IMR-90 (cell line): Measurements from ENCODE around the gene SPAAR. TPM values are rescaled to one million over a fixed set of nuclear protein-coding genes. Genes with fewer than 3 reads are reported as not detected.

Experiments used
- ATAC-seq: fragments of 200-7000 bp; cut with Tn5 transposase; 2 replicates; pipeline ENCODE4 v1.9.1; 2020; ENCODE audit warnings: low read depth, mild to moderate bottlenecking, moderate library complexity
- BruUV-seq: library from RNA; stranded (reverse); fragments of 400-500 nt; replicated peaks from 2 replicates; lab custom pipeline; 2021; lab: Mats Ljungman, UMichigan
- CTCF ChIA-PET: fragments of 300-600 bp; formaldehyde crosslinking; extraction: SDS; loops from one replicate; lab custom pipeline; 2021; ENCODE audit warnings: antibody characterized with exemption; lab: Yijun Ruan, JAX
- POLR2A ChIA-PET: fragments of 300-600 bp; sonication (Branson Sonifier 250); formaldehyde crosslinking; loops from one replicate; lab custom pipeline; 2022; ENCODE audit warnings: antibody characterized with exemption; ENCODE audit not compliant: unreplicated experiment; lab: Charles Lee
- DNase-seq: peaks from one replicate; pipeline ENCODE4 v3.0.0; 2013
- H2AFZ ChIP-seq: replicated peaks from 2 replicates; pipeline ENCODE3; 2013; ENCODE audit warnings: low read length, mild to moderate bottlenecking; ENCODE audit not compliant: poor library complexity
- H2AK5ac ChIP-seq: 2 replicates; pipeline ENCODE4 v1.6.1; 2013; ENCODE audit warnings: low read depth, low read length, inconsistent platforms
- H2AK9ac ChIP-seq: replicated peaks from 2 replicates; pipeline ENCODE3; 2013; ENCODE audit warnings: mild to moderate bottlenecking, low read depth, low read length, moderate library complexity; ENCODE audit not compliant: poor library complexity
- H2BK120ac ChIP-seq: 2 replicates; pipeline ENCODE4 v1.6.1; 2013; ENCODE audit warnings: low read depth, low read length, inconsistent platforms
- H2BK15ac ChIP-seq: 3 replicates; pipeline ENCODE4 v1.6.1; 2013; ENCODE audit warnings: low read depth, low read length, inconsistent platforms
- H2BK20ac ChIP-seq: 2 replicates; pipeline ENCODE4 v1.6.1; 2013; ENCODE audit warnings: low read depth, mild to moderate bottlenecking, inconsistent platforms, low read length, moderate library complexity
- H2BK5ac ChIP-seq: 2 replicates; pipeline ENCODE4 v1.6.1; 2013; ENCODE audit warnings: mild to moderate bottlenecking, low read depth, low read length, inconsistent platforms; ENCODE audit not compliant: poor library complexity, severe bottlenecking
- H3K14ac ChIP-seq: replicated peaks from 2 replicates; pipeline ENCODE4 v1.6.1; 2013; ENCODE audit warnings: low read depth, low read length, inconsistent platforms
- H3K18ac ChIP-seq: 2 replicates; pipeline ENCODE4 v1.6.1; 2013; ENCODE audit warnings: low read depth, low read length, control low read depth
- H3K23ac ChIP-seq: 2 replicates; pipeline ENCODE4 v1.6.1; 2013; ENCODE audit warnings: low read depth, low read length, inconsistent platforms
- H3K27ac ChIP-seq: 2 replicates; pipeline ENCODE4 v1.5.1; 2013; ENCODE audit warnings: mild to moderate bottlenecking, control low read depth, low read length; ENCODE audit not compliant: insufficient read depth
- H3K27me3 ChIP-seq: 2 replicates; pipeline ENCODE4 v1.6.1; 2013; ENCODE audit warnings: low read length; ENCODE audit not compliant: control insufficient read depth, insufficient read depth
- H3K36me3 ChIP-seq: 2 replicates; pipeline ENCODE4 v1.6.1; 2013; ENCODE audit warnings: low read length, mixed read lengths; ENCODE audit not compliant: control insufficient read depth, insufficient read depth
- H3K4ac ChIP-seq: 2 replicates; pipeline ENCODE4 v1.6.1; 2013; ENCODE audit warnings: low read depth, low read length, inconsistent platforms
- H3K4me1 ChIP-seq: 2 replicates; pipeline ENCODE4 v1.6.1; 2013; ENCODE audit warnings: low read length, mixed read lengths; ENCODE audit not compliant: control insufficient read depth, insufficient read depth
- H3K4me2 ChIP-seq: 2 replicates; pipeline ENCODE4 v1.6.1; 2013; ENCODE audit warnings: low read depth, mild to moderate bottlenecking, control low read depth, low read length, moderate library complexity
- H3K4me3 ChIP-seq: 2 replicates; pipeline ENCODE4 v1.5.1; 2013; ENCODE audit warnings: low read depth, mild to moderate bottlenecking, control low read depth, low read length, moderate library complexity; ENCODE audit not compliant: insufficient read depth
- H3K56ac ChIP-seq: 2 replicates; pipeline ENCODE4 v1.6.1; 2013; ENCODE audit warnings: low read length, inconsistent platforms; ENCODE audit not compliant: insufficient read depth; ENCODE audit errors: extremely low read depth
- H3K79me1 ChIP-seq, 2 experiments: 2 replicates each; pipeline ENCODE4 v1.6.1; 2013; ENCODE audit warnings: low read length in 2 of 2, inconsistent platforms in 1 of 2, low read depth in 1 of 2
- H3K9ac ChIP-seq: 2 replicates; pipeline ENCODE4 v1.6.1; 2013; ENCODE audit warnings: low read depth, low read length, control low read depth
- H3K9me1 ChIP-seq: 2 replicates; pipeline ENCODE4 v1.6.1; 2013; ENCODE audit warnings: low read length, inconsistent platforms; ENCODE audit not compliant: insufficient read depth
- H3K9me3 ChIP-seq: 2 replicates; pipeline ENCODE4 v1.6.1; 2013; ENCODE audit warnings: low read length; ENCODE audit not compliant: control insufficient read depth, insufficient read depth
- H4K20me1 ChIP-seq: 2 replicates; pipeline ENCODE4 v1.6.1; 2013; ENCODE audit warnings: low read length, inconsistent platforms; ENCODE audit not compliant: insufficient read depth
- H4K5ac ChIP-seq: 2 replicates; pipeline ENCODE4 v1.6.1; 2013; ENCODE audit warnings: mild to moderate bottlenecking, low read depth, low read length, control low read depth
- H4K8ac ChIP-seq, 2 experiments: 2 replicates each; pipeline ENCODE4 v1.6.1; 2013; ENCODE audit warnings: low read depth in 2 of 2, low read length in 2 of 2, control low read depth in 1 of 2, inconsistent platforms in 1 of 2
- H4K91ac ChIP-seq: 2 replicates; pipeline ENCODE4 v1.6.1; 2013; ENCODE audit warnings: low read depth, low read length, inconsistent platforms; ENCODE audit not compliant: insufficient read depth
- CHD1 ChIP-seq: IDR thresholded peaks from 2 replicates; pipeline ENCODE4 v1.6.1; 2012; ENCODE audit warnings: low read depth, low read length, improper control_type of control experiment
- ELK1 ChIP-seq: fragments of 150-350 bp; IDR thresholded peaks from 2 replicates; pipeline ENCODE4 v1.6.1; 2016; ENCODE audit warnings: low read depth, mild to moderate bottlenecking, low read length, moderate library complexity, borderline replicate concordance
- FOS ChIP-seq: fragments of 150-350 bp; IDR thresholded peaks from 2 replicates; pipeline ENCODE4 v1.6.1; 2016; ENCODE audit warnings: low read depth, low read length
- MAFK ChIP-seq: IDR thresholded peaks from 2 replicates; pipeline ENCODE4 v1.6.1; 2012; ENCODE audit warnings: low read depth, low read length, improper control_type of control experiment
- MAZ ChIP-seq: IDR thresholded peaks from 2 replicates; pipeline ENCODE4 v1.6.1; 2012; ENCODE audit warnings: low read depth, mild to moderate bottlenecking, low read length, improper control_type of control experiment, moderate library complexity, borderline replicate concordance
- MXI1 ChIP-seq: IDR thresholded peaks from 2 replicates; pipeline ENCODE4 v1.6.1; 2012; ENCODE audit warnings: low read depth, mild to moderate bottlenecking, low read length, moderate library complexity, borderline replicate concordance
- NFE2L2 ChIP-seq: fragments of 150-350 bp; IDR thresholded peaks from 2 replicates; pipeline ENCODE4 v1.6.1; 2016; ENCODE audit warnings: low read depth, mild to moderate bottlenecking, low read length
- POLR2A ChIP-seq: IDR thresholded peaks from 2 replicates; pipeline ENCODE4 v1.6.1; 2012; ENCODE audit warnings: mild to moderate bottlenecking, low read depth, low read length
- RFX5 ChIP-seq: IDR thresholded peaks from 2 replicates; pipeline ENCODE4 v1.8.0; 2012; ENCODE audit warnings: low read depth, mild to moderate bottlenecking, low read length, moderate library complexity
- SMC3 ChIP-seq: fragments of 150-350 bp; IDR thresholded peaks from 2 replicates; pipeline ENCODE4 v1.6.1; 2016; ENCODE audit warnings: low read depth, mild to moderate bottlenecking, antibody characterized with exemption, low read length, moderate library complexity
- USF2 ChIP-seq: fragments of 150-350 bp; IDR thresholded peaks from 2 replicates; pipeline ENCODE4 v1.6.1; 2017; ENCODE audit warnings: mild to moderate bottlenecking, antibody characterized with exemption, low read length, low read depth
- WGBS, 2 experiments: methylation state at CpG; one replicate each; pipeline versions ENCODE4 v1.1.5 to v1.1.7; 2013; ENCODE audit warnings: missing lambda C conversion rate in 2 of 2; ENCODE audit not compliant: insufficient read length in 1 of 2; ENCODE audit errors: extremely low coverage in 2 of 2; 5-methylcytosine and 5-hydroxymethylcytosine counted together
- dilution Hi-C: fragments of 300-500 bp; cut with HindIII; formaldehyde crosslinking; loops from one replicate; pipeline ENCODE4 v1.14.3; 2018; ENCODE audit warnings: low sequenced_read_pairs; ENCODE audit not compliant: unreplicated experiment
- in situ Hi-C: fragments of 300-500 bp; cut with MboI; formaldehyde crosslinking; loops from 3 replicates; pipeline ENCODE4 v1.14.3; 2019; ENCODE audit warnings: low sequenced_read_pairs, inconsistent platforms, mixed read lengths
- intact Hi-C: fragments of 100-400 bp; cut with micrococcal nuclease; formaldehyde crosslinking; loops from 2 replicates; pipeline ENCODE4 v1.10.0; 2022
- polyA plus RNA-seq, 3 experiments: library from polyadenylated mRNA; depleted of rRNA; stranded (reverse); fragments of >200 nt; gene quantifications; 2 replicates each; pipeline ENCODE4 v1.2.3, GENCODE V29; 2012; ENCODE audit warnings: low replicate concordance in 1 of 3
- total RNA-seq: library from RNA; depleted of rRNA; stranded (reverse); fragments of >200 nt; gene quantifications from 2 replicates; pipeline ENCODE4 v1.2.3, GENCODE V29; 2012

The SPAAR gene
- total and polyA plus RNA-seq, 2 of the 4 experiments (the other 2 are of a cell fraction), result 0.18 to 0.32 TPM

GRCh38 chr9:35928591-35929452 is 19.5 kb downstream of the SPAAR start:
- H2BK15ac ChIP-seq, result peak overlapping the region; percentile 89; the same call in 2 of the 3 replicates
- no peak overlapping the region for H3K27ac ChIP-seq
- H4K8ac ChIP-seq, result peak overlapping the region; percentile 47 to 49; a peak in 2 of 4 replicates
- no TSS peak for BruUV-seq
- CTCF ChIA-PET, result no interaction called here
- H3K4me3 ChIP-seq, result no peak overlapping the region
- H2BK5ac ChIP-seq, result peak overlapping the region; percentile 70
- intact Hi-C loops, result no loop called here
- WGBS, 2 experiments, result 100% methylated on average over 3 of the region's 9 CpGs; no CpG with 5 or more reads in 1 of the 2 experiments
- H4K20me1 ChIP-seq, result no peaks in the 10 kb centered on the region
- peak overlapping the region; percentile 90 for H4K91ac ChIP-seq
- H3K4ac ChIP-seq, result peak overlapping the region; percentile 69
- dilution Hi-C loops, result no loop called here
- H3K79me1 ChIP-seq, result no peaks in the 10 kb centered on the region
- no peaks in the 10 kb centered on the region for H3K36me3 ChIP-seq
- DNase-seq (no peak), ATAC-seq (no peak)
- H3K4me1 ChIP-seq, result peaks cover 11% of the 10 kb centered on the region
- H3K27me3 ChIP-seq, result no peaks in the 10 kb centered on the region
- H2AK5ac ChIP-seq, result peak overlapping the region; percentile 74; the same call in 1 of the 2 replicates
- peak overlapping the region; percentile 94 for H2BK120ac ChIP-seq
- peak overlapping the region; percentile 48 for H3K23ac ChIP-seq
- TF ChIP-seq RFX5 (no peak), NFE2L2 (no peak), MXI1 (no peak), MAZ (no peak), POLR2A (no peak), CHD1 (no peak), USF2 (no peak), FOS (no peak), SMC3 (no peak), MAFK (no peak), ELK1 (no peak)
- H4K5ac ChIP-seq, result peak overlapping the region; percentile 78; the same call in 1 of the 2 replicates
- H3K9me3 ChIP-seq, result no peaks in the 10 kb centered on the region
- peak overlapping the region; percentile 11 for H2AK9ac ChIP-seq
- POLR2A ChIA-PET, result no interaction called here
- H3K56ac ChIP-seq, result no peak overlapping the region
- in situ Hi-C loops, result no loop called here
- H2AFZ ChIP-seq, result peak overlapping the region; percentile 54
- H2BK20ac ChIP-seq, result peak overlapping the region; percentile 92
- peaks cover 20% of the 10 kb centered on the region for H3K9me1 ChIP-seq
- peak overlapping the region; percentile 69; the same call in 1 of the 2 replicates for H3K18ac ChIP-seq
- no peak overlapping the region for H3K4me2 ChIP-seq
- H3K9ac ChIP-seq, result no peak overlapping the region
- peak overlapping the region; percentile 75 for H3K14ac ChIP-seq
